SK-N-SH treated with all-trans-retinoic acid at 6 μM for 48 hours (cell line): ENCODE data around the gene ENAH.

ENCODE experiments used
- ATAC-seq: fragments of 200-7000 bp; cut with Tn5 transposase; 3 replicates; pipeline ENCODE4 v1.9.1; 2020; ENCODE audit warnings: mild to moderate bottlenecking, moderate library complexity
- ARNTL ChIP-seq: fragments of 450-650 bp; formaldehyde crosslinking; IDR thresholded peaks from 2 replicates; pipeline ENCODE4 v1.5.0; 2020; ENCODE audit warnings: low read depth, mild to moderate bottlenecking, moderate library complexity, borderline replicate concordance
- BACH2 ChIP-seq: fragments of 250-450 bp; sonication (Bioruptor Pico); IDR thresholded peaks from 2 replicates; pipeline ENCODE4 v1.9.0; 2021; ENCODE audit warnings: mild to moderate bottlenecking, borderline replicate concordance
- CSDC2 ChIP-seq: fragments of 250-450 bp; sonication (Bioruptor Pico); IDR thresholded peaks from 2 replicates; pipeline ENCODE4 v1.5.0; 2020; ENCODE audit warnings: mild to moderate bottlenecking, moderate library complexity
- ESRRG ChIP-seq: fragments of 250-450 bp; sonication (Bioruptor Pico); IDR thresholded peaks from 2 replicates; pipeline ENCODE4 v1.6.1; 2021; ENCODE audit warnings: mild to moderate bottlenecking
- GLIS3 ChIP-seq: fragments of 250-450 bp; sonication (Bioruptor Pico); IDR thresholded peaks from 2 replicates; pipeline ENCODE4 v1.5.0; 2020; ENCODE audit warnings: mild to moderate bottlenecking, moderate library complexity
- ISL1 ChIP-seq: fragments of 250-450 bp; sonication (Bioruptor Pico); IDR thresholded peaks from 2 replicates; pipeline ENCODE4 v2.1.2; 2022; ENCODE audit warnings: mild to moderate bottlenecking, moderate library complexity
- OSR1 ChIP-seq: fragments of 250-450 bp; sonication (Bioruptor Pico); IDR thresholded peaks from 2 replicates; pipeline ENCODE4 v1.8.0; 2022; ENCODE audit warnings: moderate library complexity, mild to moderate bottlenecking, inconsistent platforms
- PPARA ChIP-seq: fragments of 250-450 bp; sonication (Bioruptor Pico); IDR thresholded peaks from 2 replicates; pipeline ENCODE4 v1.5.0; 2020; ENCODE audit warnings: mild to moderate bottlenecking, borderline replicate concordance
- RARB ChIP-seq: fragments of 250-450 bp; sonication (Bioruptor Pico); IDR thresholded peaks from 2 replicates; pipeline ENCODE4 v1.8.0; 2021; ENCODE audit warnings: mild to moderate bottlenecking, moderate library complexity
- SNAI2 ChIP-seq: fragments of 250-450 bp; sonication (Bioruptor Pico); IDR thresholded peaks from 2 replicates; pipeline ENCODE4 v1.5.0; 2020; ENCODE audit warnings: mild to moderate bottlenecking, moderate library complexity
- TCF4 ChIP-seq: fragments of 250-450 bp; sonication (Bioruptor Pico); IDR thresholded peaks from 2 replicates; pipeline ENCODE4 v1.8.0; 2021; ENCODE audit warnings: mild to moderate bottlenecking, moderate library complexity, borderline replicate concordance
- TOX ChIP-seq: fragments of 250-450 bp; sonication (Bioruptor Pico); IDR thresholded peaks from 2 replicates; pipeline ENCODE4 v1.8.0; 2021; ENCODE audit warnings: mild to moderate bottlenecking, moderate library complexity, borderline replicate concordance
- ZC3H10 ChIP-seq: fragments of 250-450 bp; sonication (Bioruptor Pico); IDR thresholded peaks from 2 replicates; pipeline ENCODE4 v1.5.1; 2021; ENCODE audit warnings: mild to moderate bottlenecking, moderate library complexity
- ZFP3 ChIP-seq: fragments of 250-450 bp; sonication (Bioruptor Pico); IDR thresholded peaks from 2 replicates; pipeline ENCODE4 v1.5.0; 2020; ENCODE audit warnings: mild to moderate bottlenecking, moderate library complexity
- ZFP30 ChIP-seq: fragments of 450-650 bp; formaldehyde crosslinking; IDR thresholded peaks from 2 replicates; pipeline ENCODE4 v1.5.0; 2022; ENCODE audit warnings: mild to moderate bottlenecking, moderate library complexity
- ZNF565 ChIP-seq: fragments of 450-650 bp; formaldehyde crosslinking; conservative IDR thresholded peaks from 2 replicates; pipeline ENCODE4 v1.5.0; 2020; ENCODE audit warnings: low read depth, mild to moderate bottlenecking, moderate library complexity
- ZNF70 ChIP-seq: fragments of 450-650 bp; formaldehyde crosslinking; IDR thresholded peaks from 2 replicates; pipeline ENCODE4 v1.5.0; 2020; ENCODE audit warnings: mild to moderate bottlenecking, moderate library complexity
- ZNF8 ChIP-seq: fragments of 450-650 bp; formaldehyde crosslinking; IDR thresholded peaks from 2 replicates; pipeline ENCODE4 v1.5.0; 2020; ENCODE audit warnings: mild to moderate bottlenecking, moderate library complexity
- TF ChIP-seq, protein P1 (sequence below): fragments of 250-450 bp; sonication (Bioruptor Pico); IDR thresholded peaks from 2 replicates; pipeline ENCODE4 v1.5.0; 2020; ENCODE audit warnings: mild to moderate bottlenecking, moderate library complexity
- TF ChIP-seq, protein P2 (sequence below): fragments of 250-450 bp; sonication (Bioruptor Pico); IDR thresholded peaks from 2 replicates; pipeline ENCODE4 v1.8.0; 2021; ENCODE audit warnings: low read depth, mild to moderate bottlenecking, moderate library complexity, borderline replicate concordance
- TF ChIP-seq, protein P3 (sequence below): fragments of 250-450 bp; sonication (Bioruptor Pico); IDR thresholded peaks from 2 replicates; pipeline ENCODE4 v1.5.1; 2021; ENCODE audit warnings: mild to moderate bottlenecking, moderate library complexity
- TF ChIP-seq, protein P4 (sequence below): fragments of 250-450 bp; sonication (Bioruptor Pico); IDR thresholded peaks from 2 replicates; pipeline ENCODE4 v1.5.1; 2020; ENCODE audit warnings: low read depth, mild to moderate bottlenecking, moderate library complexity

The ENAH gene

DNA sequence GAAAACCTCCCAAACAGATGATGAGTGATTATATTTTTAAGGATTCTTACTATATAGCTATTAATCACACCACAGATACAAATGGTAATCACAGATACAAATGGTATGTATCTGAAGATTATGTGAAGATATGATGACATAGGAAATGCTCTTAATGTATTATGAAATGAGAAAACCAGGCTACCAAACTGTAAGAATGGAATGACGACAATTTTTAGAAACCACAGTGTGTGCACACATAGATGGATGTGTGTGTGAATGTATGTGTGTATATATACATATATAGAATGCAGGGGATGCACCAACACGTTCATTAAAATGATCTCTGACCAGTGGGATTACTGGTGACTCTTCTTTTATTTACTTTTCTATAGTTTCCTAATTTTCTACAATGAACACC, 21.5 kb upstream of the ENAH start:
- no peak for ATAC-seq
- TF ChIP-seq ZNF70: no peak
- no peak for TF ChIP-seq BACH2 (CRISPR knock-in tag)
- TF ChIP-seq ZNF565 (CRISPR knock-in tag): no peak
- TF ChIP-seq ARNTL (CRISPR knock-in tag): no peak
- no peak for TF ChIP-seq RARB (CRISPR knock-in tag)
- TF ChIP-seq ISL1 (CRISPR knock-in tag): no peak

DNA sequence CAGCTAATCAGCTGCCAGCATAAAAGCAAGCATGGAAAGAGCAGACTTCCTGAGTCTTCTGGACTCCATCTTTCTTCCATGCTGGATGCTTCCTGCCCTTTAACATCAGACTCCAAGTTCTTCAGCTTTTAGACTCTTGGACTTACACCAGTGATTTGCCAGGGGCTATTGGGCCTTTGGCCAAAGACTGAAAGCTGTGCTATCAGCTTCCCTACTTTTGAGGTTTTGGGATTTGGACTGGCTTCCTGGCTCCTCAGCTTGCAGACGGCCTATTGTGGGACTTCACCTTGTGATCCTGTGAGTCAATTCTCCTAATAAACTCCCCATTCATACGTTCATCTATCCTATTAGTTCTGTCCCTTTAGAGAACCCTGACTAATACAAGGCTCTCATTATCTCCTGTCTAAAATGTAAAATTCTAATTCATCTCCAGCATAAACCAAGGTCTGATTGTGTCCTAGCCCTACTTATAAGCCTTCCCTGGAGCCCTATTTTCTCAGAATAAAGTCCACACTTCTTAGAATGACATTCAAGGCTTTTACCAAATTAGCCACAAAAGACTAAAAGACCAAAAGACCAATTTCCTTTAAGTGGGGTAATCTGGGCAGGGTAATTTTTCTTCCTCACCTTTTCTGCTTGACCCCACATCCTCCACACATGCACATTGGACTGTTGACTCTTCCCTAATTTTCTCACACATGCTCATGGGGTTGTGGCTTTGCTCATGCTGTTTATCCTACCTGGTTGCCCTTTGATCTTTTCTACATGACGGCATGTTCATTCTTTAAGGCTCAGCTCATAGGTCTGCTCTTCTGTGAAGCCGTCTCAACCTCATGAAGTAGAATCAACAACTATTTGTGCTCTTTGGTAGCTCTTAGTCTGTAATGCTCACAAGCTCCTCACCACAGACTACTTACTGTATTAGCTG, 18.1 kb upstream of the ENAH start:
- ATAC-seq: no peak
- TF ChIP-seq, protein P1, sequence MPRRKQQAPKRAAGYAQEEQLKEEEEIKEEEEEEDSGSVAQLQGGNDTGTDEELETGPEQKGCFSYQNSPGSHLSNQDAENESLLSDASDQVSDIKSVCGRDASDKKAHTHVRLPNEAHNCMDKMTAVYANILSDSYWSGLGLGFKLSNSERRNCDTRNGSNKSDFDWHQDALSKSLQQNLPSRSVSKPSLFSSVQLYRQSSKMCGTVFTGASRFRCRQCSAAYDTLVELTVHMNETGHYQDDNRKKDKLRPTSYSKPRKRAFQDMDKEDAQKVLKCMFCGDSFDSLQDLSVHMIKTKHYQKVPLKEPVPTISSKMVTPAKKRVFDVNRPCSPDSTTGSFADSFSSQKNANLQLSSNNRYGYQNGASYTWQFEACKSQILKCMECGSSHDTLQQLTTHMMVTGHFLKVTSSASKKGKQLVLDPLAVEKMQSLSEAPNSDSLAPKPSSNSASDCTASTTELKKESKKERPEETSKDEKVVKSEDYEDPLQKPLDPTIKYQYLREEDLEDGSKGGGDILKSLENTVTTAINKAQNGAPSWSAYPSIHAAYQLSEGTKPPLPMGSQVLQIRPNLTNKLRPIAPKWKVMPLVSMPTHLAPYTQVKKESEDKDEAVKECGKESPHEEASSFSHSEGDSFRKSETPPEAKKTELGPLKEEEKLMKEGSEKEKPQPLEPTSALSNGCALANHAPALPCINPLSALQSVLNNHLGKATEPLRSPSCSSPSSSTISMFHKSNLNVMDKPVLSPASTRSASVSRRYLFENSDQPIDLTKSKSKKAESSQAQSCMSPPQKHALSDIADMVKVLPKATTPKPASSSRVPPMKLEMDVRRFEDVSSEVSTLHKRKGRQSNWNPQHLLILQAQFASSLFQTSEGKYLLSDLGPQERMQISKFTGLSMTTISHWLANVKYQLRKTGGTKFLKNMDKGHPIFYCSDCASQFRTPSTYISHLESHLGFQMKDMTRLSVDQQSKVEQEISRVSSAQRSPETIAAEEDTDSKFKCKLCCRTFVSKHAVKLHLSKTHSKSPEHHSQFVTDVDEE (CRISPR knock-in tag): no peak
- TF ChIP-seq GLIS3 (CRISPR knock-in tag): no peak
- TF ChIP-seq ZFP3: no peak
- TF ChIP-seq, protein P2, sequence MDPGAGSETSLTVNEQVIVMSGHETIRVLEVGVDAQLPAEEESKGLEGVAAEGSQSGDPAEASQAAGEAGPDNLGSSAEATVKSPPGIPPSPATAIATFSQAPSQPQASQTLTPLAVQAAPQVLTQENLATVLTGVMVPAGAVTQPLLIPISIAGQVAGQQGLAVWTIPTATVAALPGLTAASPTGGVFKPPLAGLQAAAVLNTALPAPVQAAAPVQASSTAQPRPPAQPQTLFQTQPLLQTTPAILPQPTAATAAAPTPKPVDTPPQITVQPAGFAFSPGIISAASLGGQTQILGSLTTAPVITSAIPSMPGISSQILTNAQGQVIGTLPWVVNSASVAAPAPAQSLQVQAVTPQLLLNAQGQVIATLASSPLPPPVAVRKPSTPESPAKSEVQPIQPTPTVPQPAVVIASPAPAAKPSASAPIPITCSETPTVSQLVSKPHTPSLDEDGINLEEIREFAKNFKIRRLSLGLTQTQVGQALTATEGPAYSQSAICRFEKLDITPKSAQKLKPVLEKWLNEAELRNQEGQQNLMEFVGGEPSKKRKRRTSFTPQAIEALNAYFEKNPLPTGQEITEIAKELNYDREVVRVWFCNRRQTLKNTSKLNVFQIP (CRISPR knock-in tag): no peak
- no peak for TF ChIP-seq TCF4 (CRISPR knock-in tag)
- no peak for TF ChIP-seq BACH2 (CRISPR knock-in tag)
- no peak for TF ChIP-seq TOX (CRISPR knock-in tag)
- TF ChIP-seq, protein P3, sequence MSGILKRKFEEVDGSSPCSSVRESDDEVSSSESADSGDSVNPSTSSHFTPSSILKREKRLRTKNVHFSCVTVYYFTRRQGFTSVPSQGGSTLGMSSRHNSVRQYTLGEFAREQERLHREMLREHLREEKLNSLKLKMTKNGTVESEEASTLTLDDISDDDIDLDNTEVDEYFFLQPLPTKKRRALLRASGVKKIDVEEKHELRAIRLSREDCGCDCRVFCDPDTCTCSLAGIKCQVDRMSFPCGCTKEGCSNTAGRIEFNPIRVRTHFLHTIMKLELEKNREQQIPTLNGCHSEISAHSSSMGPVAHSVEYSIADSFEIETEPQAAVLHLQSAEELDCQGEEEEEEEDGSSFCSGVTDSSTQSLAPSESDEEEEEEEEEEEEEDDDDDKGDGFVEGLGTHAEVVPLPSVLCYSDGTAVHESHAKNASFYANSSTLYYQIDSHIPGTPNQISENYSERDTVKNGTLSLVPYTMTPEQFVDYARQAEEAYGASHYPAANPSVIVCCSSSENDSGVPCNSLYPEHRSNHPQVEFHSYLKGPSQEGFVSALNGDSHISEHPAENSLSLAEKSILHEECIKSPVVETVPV: no peak
- TF ChIP-seq CSDC2 (CRISPR knock-in tag): no peak
- no peak for TF ChIP-seq RARB (CRISPR knock-in tag)
- TF ChIP-seq SNAI2 (CRISPR knock-in tag): no peak
- no peak for TF ChIP-seq ZNF8
- no peak for TF ChIP-seq ESRRG (CRISPR knock-in tag)
- no peak for TF ChIP-seq ZFP30 (CRISPR knock-in tag)
- no peak for TF ChIP-seq ZNF565 (CRISPR knock-in tag)
- no peak for TF ChIP-seq ZC3H10 (CRISPR knock-in tag)
- no peak for TF ChIP-seq ZNF70
- TF ChIP-seq PPARA (CRISPR knock-in tag): no peak
- no peak for TF ChIP-seq ISL1 (CRISPR knock-in tag)

DNA sequence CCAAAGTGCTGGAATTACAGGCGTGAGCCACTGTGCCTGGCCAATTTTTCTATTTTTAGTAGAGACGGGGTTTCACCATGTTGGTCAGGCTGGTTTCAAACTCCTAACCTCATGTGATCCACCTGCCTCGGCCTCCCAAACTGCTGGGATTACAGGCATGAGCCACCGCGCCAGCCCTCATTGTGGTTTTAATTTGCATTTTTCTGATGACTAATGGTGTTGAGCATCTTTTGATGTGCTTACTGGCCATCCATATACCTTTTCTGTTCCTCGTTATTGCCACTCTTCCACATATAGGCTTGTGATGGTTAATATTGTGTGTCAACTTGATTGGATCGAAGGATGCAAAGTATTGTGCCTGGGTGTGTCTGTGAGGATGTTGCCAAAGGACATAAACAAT, 17.4 kb upstream of the ENAH start:
- ATAC-seq: no peak
- no peak for TF ChIP-seq TOX (CRISPR knock-in tag)
- no peak for TF ChIP-seq ZFP3
- TF ChIP-seq ZNF70: no peak
- no peak for TF ChIP-seq GLIS3 (CRISPR knock-in tag)

DNA sequence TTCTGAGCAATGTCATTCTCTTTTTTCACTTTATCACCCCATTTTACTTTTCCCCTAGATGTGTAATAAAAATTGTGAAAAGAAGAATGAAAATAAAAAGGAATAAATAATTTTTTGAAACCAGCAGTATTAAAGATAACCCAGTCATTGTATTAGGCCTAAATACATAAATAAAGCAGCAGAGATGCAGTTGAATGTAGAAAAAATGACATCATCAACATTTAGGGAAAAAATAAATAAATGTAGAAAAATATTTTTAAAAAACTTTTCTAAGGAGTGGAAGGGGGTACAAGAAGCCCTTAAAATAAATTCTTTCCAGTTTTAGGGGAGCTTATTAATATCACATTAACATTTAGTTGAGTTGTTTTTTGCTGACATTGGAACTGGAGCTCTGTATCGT, 15.3 kb upstream of the ENAH start:
- no peak for ATAC-seq

More for the DNA sequence above, 15.3 kb upstream of the ENAH start:
- no peak for TF ChIP-seq ARNTL (CRISPR knock-in tag)
- TF ChIP-seq GLIS3 (CRISPR knock-in tag): no peak
- TF ChIP-seq, protein P4, sequence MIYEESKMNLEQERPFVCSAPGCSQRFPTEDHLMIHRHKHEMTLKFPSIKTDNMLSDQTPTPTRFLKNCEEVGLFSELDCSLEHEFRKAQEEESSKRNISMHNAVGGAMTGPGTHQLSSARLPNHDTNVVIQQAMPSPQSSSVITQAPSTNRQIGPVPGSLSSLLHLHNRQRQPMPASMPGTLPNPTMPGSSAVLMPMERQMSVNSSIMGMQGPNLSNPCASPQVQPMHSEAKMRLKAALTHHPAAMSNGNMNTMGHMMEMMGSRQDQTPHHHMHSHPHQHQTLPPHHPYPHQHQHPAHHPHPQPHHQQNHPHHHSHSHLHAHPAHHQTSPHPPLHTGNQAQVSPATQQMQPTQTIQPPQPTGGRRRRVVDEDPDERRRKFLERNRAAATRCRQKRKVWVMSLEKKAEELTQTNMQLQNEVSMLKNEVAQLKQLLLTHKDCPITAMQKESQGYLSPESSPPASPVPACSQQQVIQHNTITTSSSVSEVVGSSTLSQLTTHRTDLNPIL: no peak
- no peak for TF ChIP-seq PPARA (CRISPR knock-in tag)
- no peak for TF ChIP-seq BACH2 (CRISPR knock-in tag)
- TF ChIP-seq, protein P3: no peak
- no peak for TF ChIP-seq ESRRG (CRISPR knock-in tag)
- no peak for TF ChIP-seq ZNF70
- no peak for TF ChIP-seq RARB (CRISPR knock-in tag)
- no peak for TF ChIP-seq OSR1 (CRISPR knock-in tag)
- TF ChIP-seq, all 23 proteins: peak for 0
